ENCODE measurements around the gene RPL7A.

DNA sequence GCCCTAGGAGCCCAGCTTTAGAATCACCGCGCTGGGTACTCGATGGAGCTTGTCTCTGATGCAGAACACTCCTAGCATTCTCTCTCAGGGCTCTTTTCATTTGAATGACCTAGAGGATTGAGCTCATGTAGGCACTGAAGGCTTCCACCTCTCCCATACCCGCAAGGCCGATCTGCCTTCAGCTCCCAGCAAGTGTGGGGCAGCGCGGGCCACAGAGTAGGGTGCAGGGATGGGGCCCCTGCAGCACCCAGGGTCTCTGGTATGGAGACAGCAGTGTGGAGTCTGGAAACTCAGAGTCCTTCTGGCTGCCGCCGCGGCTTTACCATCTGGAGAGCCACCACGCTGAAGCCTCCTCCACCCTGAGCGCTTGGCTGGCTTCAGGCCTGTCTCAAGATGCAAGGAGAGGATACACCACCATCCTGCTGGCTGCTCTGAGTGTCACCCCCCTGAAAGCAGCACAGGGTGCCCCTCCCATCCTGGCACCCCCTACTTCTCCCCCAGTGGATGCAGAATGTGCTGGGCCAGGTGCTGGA, 41.1 kb downstream of the RPL7A start:
- TF ChIP-seq, protein P1, sequence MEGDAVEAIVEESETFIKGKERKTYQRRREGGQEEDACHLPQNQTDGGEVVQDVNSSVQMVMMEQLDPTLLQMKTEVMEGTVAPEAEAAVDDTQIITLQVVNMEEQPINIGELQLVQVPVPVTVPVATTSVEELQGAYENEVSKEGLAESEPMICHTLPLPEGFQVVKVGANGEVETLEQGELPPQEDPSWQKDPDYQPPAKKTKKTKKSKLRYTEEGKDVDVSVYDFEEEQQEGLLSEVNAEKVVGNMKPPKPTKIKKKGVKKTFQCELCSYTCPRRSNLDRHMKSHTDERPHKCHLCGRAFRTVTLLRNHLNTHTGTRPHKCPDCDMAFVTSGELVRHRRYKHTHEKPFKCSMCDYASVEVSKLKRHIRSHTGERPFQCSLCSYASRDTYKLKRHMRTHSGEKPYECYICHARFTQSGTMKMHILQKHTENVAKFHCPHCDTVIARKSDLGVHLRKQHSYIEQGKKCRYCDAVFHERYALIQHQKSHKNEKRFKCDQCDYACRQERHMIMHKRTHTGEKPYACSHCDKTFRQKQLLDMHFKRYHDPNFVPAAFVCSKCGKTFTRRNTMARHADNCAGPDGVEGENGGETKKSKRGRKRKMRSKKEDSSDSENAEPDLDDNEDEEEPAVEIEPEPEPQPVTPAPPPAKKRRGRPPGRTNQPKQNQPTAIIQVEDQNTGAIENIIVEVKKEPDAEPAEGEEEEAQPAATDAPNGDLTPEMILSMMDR (conservative IDR thresholded peaks at IDR 0.05; ENCODE audit: low read depth, low read length): no peak
- no peak for TF ChIP-seq EZH2 (IDR thresholded peaks at IDR 0.05; ENCODE audit: borderline replicate concordance, low read depth, low read length, poor library complexity, severe bottlenecking)
